ENCODE measurements around the gene COMP.
A peak's percentile ranks its signal among the peaks of the same experiment; 100 is the strongest.
"Not testable (repeated sequence)": the region's sequence is repeated elsewhere in the genome, so short reads cannot be mapped to it uniquely, and the experiment has no call there.

Gene COMP

GRCh38 chr19:18790566-18791314, at the start of gene COMP:
COMP (minus strand) TSS chr19:18791305; CDS start chr19:18791269, 36 bp downstream.
- DNase-seq: no peak

- no peak for DNase-seq
These were observed 49.5 kb upstream of the COMP start for GRCh38 chr19:18840288-18841267.

- DNase-seq: no peak
These were observed 48.6 kb upstream of the COMP start for GRCh38 chr19:18839465-18840287.

GRCh38 chr19:18834644-18834984, 43.5 kb upstream of the COMP start:
- DNase-seq: no peak

GRCh38 chr19:18833849-18834643, 42.9 kb upstream of the COMP start:
- DNase-seq: no peak

GRCh38 chr19:18833141-18833476, 42.0 kb upstream of the COMP start:
- no peak for DNase-seq

- DNase-seq: no peak
These were observed 41.4 kb upstream of the COMP start for GRCh38 chr19:18832306-18833140.

GRCh38 chr19:18831524-18832305, 40.6 kb upstream of the COMP start, which contains the start of gene UPF1:
UPF1 (plus strand) TSS chr19:18831959; CDS start chr19:18832210, 251 bp downstream.
- peak; percentile 58 for DNase-seq

GRCh38 chr19:18830488-18830887, 39.4 kb upstream of the COMP start:
- no peak for DNase-seq

- no peak for DNase-seq
These were observed 37.7 kb upstream of the COMP start for GRCh38 chr19:18828786-18829185.

- no peak for DNase-seq
These were observed 26.5 kb upstream of the COMP start for GRCh38 chr19:18817574-18817973.

GRCh38 chr19:18816645-18817044, 25.5 kb upstream of the COMP start:
- DNase-seq: not testable (repeated sequence)

- DNase-seq: no peak
These were observed 24.6 kb upstream of the COMP start for GRCh38 chr19:18815673-18816072.

GRCh38 chr19:18814063-18814462, 23.0 kb upstream of the COMP start:
- no peak for DNase-seq

- DNase-seq: not testable (repeated sequence)
These were observed 20.5 kb upstream of the COMP start for GRCh38 chr19:18811638-18812037.

GRCh38 chr19:18809149-18809868, 18.2 kb upstream of the COMP start:
- no peak for DNase-seq

GRCh38 chr19:18807861-18808331, 16.8 kb upstream of the COMP start:
- no peak for DNase-seq

- no peak for DNase-seq
These were observed 13.5 kb upstream of the COMP start for GRCh38 chr19:18804643-18805042.

GRCh38 chr19:18804139-18804601, 13.1 kb upstream of the COMP start:
- DNase-seq: no peak

All from NCI-H1436 treated with DMSO at 0.1 percent for 48 hours (cell line).